DND-41 (cell line): Measurements from ENCODE around the gene CYP1B1.

Experiments used
- ATAC-seq: fragments of 200-7000 bp; cut with Tn5 transposase; 3 replicates; pipeline ENCODE4 v1.9.1; 2021; ENCODE audit warnings: low read depth; ENCODE audit not compliant: insufficient read depth
- DNase-seq: peaks from one replicate; pipeline ENCODE4 v3.0.0-alpha.2; 2020
- H2AFZ ChIP-seq: 2 replicates; pipeline ENCODE4 v1.6.0; 2012; ENCODE audit warnings: low read depth, low read length
- H3K27ac ChIP-seq: 2 replicates; pipeline ENCODE4 v1.5.1; 2012; ENCODE audit warnings: low read length, inconsistent platforms
- H3K27me3 ChIP-seq: fragments of 200-600 bp; sonication (generic); 2 replicates; pipeline ENCODE4 v1.6.0; 2012; ENCODE audit warnings: low read length, mild to moderate bottlenecking, inconsistent platforms; ENCODE audit not compliant: insufficient read depth, poor library complexity
- H3K36me3 ChIP-seq: 2 replicates; pipeline ENCODE4 v1.5.1; 2012; ENCODE audit warnings: low read length, inconsistent platforms; ENCODE audit not compliant: insufficient read depth
- H3K4me1 ChIP-seq: 2 replicates; pipeline ENCODE4 v1.5.1; 2012; ENCODE audit warnings: mild to moderate bottlenecking, low read length; ENCODE audit not compliant: insufficient read depth
- H3K4me2 ChIP-seq: 2 replicates; pipeline ENCODE4 v1.6.0; 2012; ENCODE audit warnings: mild to moderate bottlenecking, moderate library complexity, low read length, inconsistent platforms; ENCODE audit not compliant: insufficient read depth
- H3K4me3 ChIP-seq, 2 experiments: fragments of 200-600 bp in 1 of 2; shearing (Covaris generic) in 1 of 2; 2 replicates each; pipeline ENCODE4 v1.5.1; 2012 to 2016; ENCODE audit warnings: inconsistent platforms in 2 of 2, low read length in 2 of 2, mild to moderate bottlenecking in 2 of 2, low read depth in 1 of 2, moderate library complexity in 1 of 2
- H3K79me2 ChIP-seq: 2 replicates; pipeline ENCODE4 v1.6.0; 2012; ENCODE audit warnings: low read length, inconsistent platforms; ENCODE audit not compliant: insufficient read depth
- H3K9ac ChIP-seq: 2 replicates; pipeline ENCODE4 v1.6.0; 2012; ENCODE audit warnings: low read depth, mild to moderate bottlenecking, inconsistent platforms, low read length, moderate library complexity
- H3K9me3 ChIP-seq: 2 replicates; pipeline ENCODE4 v1.5.1; 2012; ENCODE audit warnings: low read length, moderate library complexity, mild to moderate bottlenecking, inconsistent platforms; ENCODE audit not compliant: insufficient read depth, severe bottlenecking
- H4K20me1 ChIP-seq: 2 replicates; pipeline ENCODE4 v1.6.0; 2012; ENCODE audit warnings: low read length; ENCODE audit not compliant: insufficient read depth
- CTCF ChIP-seq: IDR thresholded peaks from 2 replicates; pipeline ENCODE4 v1.5.1; 2012; ENCODE audit warnings: borderline replicate concordance, low read length, moderate library complexity, mild to moderate bottlenecking; ENCODE audit not compliant: poor library complexity, severe bottlenecking; ENCODE audit errors: extremely low read depth
- EZH2 ChIP-seq: IDR thresholded peaks from 3 replicates; pipeline ENCODE4 v1.6.1; 2012; ENCODE audit warnings: borderline replicate concordance, low read depth, mild to moderate bottlenecking, moderate library complexity, low read length, inconsistent platforms; ENCODE audit not compliant: severe bottlenecking

CYP1B1 gene

GRCh38 chr2:38037757-38038621 is 38.0 kb downstream of the CYP1B1 start:
- Histone ChIP-seq H3K9ac (no peak overlapping the region), H3K4me2 (no peak overlapping the region), H3K27ac (no peak overlapping the region), H3K4me1 (no peaks in the 10 kb centered on the region), H3K36me3 (no peaks in the 10 kb centered on the region), H2AFZ (no peak overlapping the region), H4K20me1 (no peaks in the 10 kb centered on the region), H3K27me3 (peaks cover 23% of the 10 kb centered on the region), H3K79me2 (no peaks in the 10 kb centered on the region), H3K4me3 (no peak overlapping the region), H3K9me3 (no peaks in the 10 kb centered on the region)
- no peak for ATAC-seq
- no peak for DNase-seq
- TF ChIP-seq EZH2 (no peak), CTCF (no peak)

DNA sequence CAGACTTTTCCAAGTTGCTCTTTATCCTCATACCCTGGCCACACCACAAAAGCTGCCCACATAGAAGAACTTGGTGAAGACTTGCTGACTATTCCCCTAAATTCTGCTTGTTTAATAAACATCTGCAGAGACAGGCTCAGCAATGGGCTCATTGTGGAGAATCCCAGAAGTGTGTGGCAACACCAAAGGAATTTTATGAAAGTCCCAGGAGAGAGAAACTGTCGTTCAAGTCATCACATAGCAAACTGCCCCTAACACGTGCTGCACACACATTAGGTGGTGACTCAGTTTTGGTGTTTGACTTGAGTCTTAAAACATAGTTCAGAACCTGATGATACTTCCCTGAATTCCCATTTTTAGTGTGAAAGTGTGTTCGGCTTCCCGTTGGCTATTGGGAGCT is 38.6 kb downstream of the CYP1B1 start:
- Histone ChIP-seq H3K9ac (no peak overlapping the region), H3K4me3 (no peak overlapping the region), H2AFZ (no peak overlapping the region), H3K79me2 (no peaks in the 10 kb centered on the region), H3K9me3 (no peaks in the 10 kb centered on the region), H3K27ac (no peak overlapping the region), H3K4me1 (no peaks in the 10 kb centered on the region), H4K20me1 (no peaks in the 10 kb centered on the region), H3K36me3 (no peaks in the 10 kb centered on the region), H3K4me2 (no peak overlapping the region), H3K27me3 (peaks cover 19% of the 10 kb centered on the region)
- DNase-seq (no peak), ATAC-seq (no peak)
- no peak for TF ChIP-seq CTCF
- no peak for TF ChIP-seq EZH2

GRCh38 chr2:38035968-38036367 is 40.0 kb downstream of the CYP1B1 start:
- Histone ChIP-seq H3K4me3 (no peak overlapping the region), H2AFZ (no peak overlapping the region), H3K36me3 (no peaks in the 10 kb centered on the region), H3K27me3 (peaks cover 19% of the 10 kb centered on the region), H3K27ac (no peak overlapping the region), H3K9me3 (no peaks in the 10 kb centered on the region), H3K4me2 (no peak overlapping the region), H3K79me2 (no peaks in the 10 kb centered on the region), H4K20me1 (no peaks in the 10 kb centered on the region), H3K9ac (no peak overlapping the region), H3K4me1 (no peaks in the 10 kb centered on the region)
- no peak for DNase-seq
- TF ChIP-seq EZH2 (no peak), CTCF (no peak)
- ATAC-seq, result no peak
